SK-N-MC (cell line): ENCODE results near the gene CMTR1.

Experiments
- EZH2 ChIP-seq: fragments of 200-600 bp; sonication (generic); IDR thresholded peaks from one replicate; pipeline ENCODE4 v1.6.1; 2017; ENCODE audit warnings: antibody characterized with exemption
- POLR2AphosphoS5 ChIP-seq: IDR thresholded peaks from 2 replicates; pipeline ENCODE4 v1.6.1; 2012; ENCODE audit warnings: mild to moderate bottlenecking, low read depth, low read length, borderline replicate concordance

DNA sequence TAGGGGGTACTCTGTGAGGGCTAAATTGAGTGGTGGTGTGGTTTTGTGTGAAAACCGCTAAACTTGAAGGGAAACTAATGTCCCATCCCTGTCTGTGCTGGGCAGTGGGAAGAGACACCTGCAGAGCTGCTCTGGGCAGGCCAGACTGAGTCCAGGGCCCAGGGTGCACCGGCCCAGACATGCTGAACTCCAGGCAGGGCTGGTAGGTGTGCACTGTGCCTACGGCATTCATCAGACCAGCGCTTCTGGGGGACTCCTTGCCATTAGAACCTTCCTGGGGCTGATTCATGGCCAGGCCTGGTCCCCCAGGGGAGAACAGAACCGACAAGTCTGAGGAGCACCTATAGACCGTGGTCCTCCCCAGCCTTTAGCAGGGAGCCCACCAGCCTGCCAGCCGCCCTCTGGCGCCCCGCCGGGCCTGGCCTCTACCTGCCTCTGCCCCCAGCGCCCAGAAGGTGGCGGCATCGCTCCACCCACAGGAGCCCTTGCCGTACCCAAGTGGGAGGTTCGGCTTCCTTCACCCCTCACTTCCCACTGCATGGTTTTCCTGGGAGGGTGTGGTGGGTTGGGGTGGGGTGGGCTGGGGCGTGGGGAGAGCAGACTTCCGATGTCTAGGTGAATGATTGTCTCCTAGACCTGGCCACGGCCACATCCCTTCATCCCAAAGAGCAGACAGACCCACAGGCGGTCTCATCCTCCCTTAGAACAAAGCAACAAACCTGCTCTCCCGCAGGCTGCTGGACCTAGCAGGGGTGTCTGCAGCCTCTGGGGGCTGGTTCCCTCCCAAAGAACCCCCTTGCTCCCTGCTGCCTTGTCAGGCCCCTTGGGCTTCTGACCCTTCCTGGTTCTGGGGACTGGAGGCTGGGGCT lies 51.1 kb downstream of the CMTR1 start:
- TF ChIP-seq POLR2AphosphoS5 = no peak
- no peak for TF ChIP-seq EZH2
